Smooth muscle cell (in vitro differentiated cells): ENCODE data around the gene HAAO. TPM values are rescaled to one million over a fixed set of nuclear protein-coding genes. Genes with fewer than 3 reads are reported as not detected.
A peak's percentile ranks its signal among the peaks of the same experiment; 100 is the strongest.

ENCODE experiments used
- DNase-seq: peaks from one replicate; lab custom pipeline; 2025; ENCODE audit not compliant: unreplicated experiment; lab: John Stamatoyannopoulos, UW
- H2AFZ ChIP-seq: fragments of 200-600 bp; sonication (generic); 2 replicates; pipeline ENCODE4 v1.6.0; 2016; ENCODE audit warnings: antibody characterized with exemption, low read depth, mild to moderate bottlenecking
- H3F3A ChIP-seq: fragments of 200-600 bp; sonication (generic); 2 replicates; pipeline ENCODE4 v1.6.0; 2017; ENCODE audit warnings: antibody characterized with exemption, low read depth
- H3K27ac ChIP-seq: fragments of 200-600 bp; sonication (generic); 2 replicates; pipeline ENCODE4 v1.5.1; 2016; ENCODE audit warnings: low read depth, mild to moderate bottlenecking
- H3K27me3 ChIP-seq: fragments of 200-600 bp; sonication (generic); 2 replicates; pipeline ENCODE4 v1.6.1; 2016; ENCODE audit warnings: low read depth, mild to moderate bottlenecking
- H3K36me3 ChIP-seq: fragments of 200-600 bp; sonication (generic); 2 replicates; pipeline ENCODE4 v1.5.1; 2016; ENCODE audit warnings: low read depth
- H3K4me1 ChIP-seq: fragments of 200-600 bp; sonication (generic); 2 replicates; pipeline ENCODE4 v1.5.1; 2016; ENCODE audit warnings: low read depth
- H3K4me2 ChIP-seq: fragments of 200-600 bp; sonication (generic); 2 replicates; pipeline ENCODE4 v1.6.0; 2016; ENCODE audit warnings: mild to moderate bottlenecking
- H3K4me3 ChIP-seq: fragments of 200-600 bp; sonication (generic); 2 replicates; pipeline ENCODE4 v1.5.1; 2016; ENCODE audit warnings: mild to moderate bottlenecking
- H3K79me2 ChIP-seq: fragments of 200-600 bp; sonication (generic); 2 replicates; pipeline ENCODE4 v1.6.0; 2016; ENCODE audit warnings: low read depth, mild to moderate bottlenecking
- H3K9ac ChIP-seq: fragments of 200-600 bp; sonication (generic); 2 replicates; pipeline ENCODE4 v1.6.0; 2016; ENCODE audit warnings: low read depth
- H3K9me3 ChIP-seq: fragments of 200-600 bp; sonication (generic); replicated peaks from 2 replicates; pipeline ENCODE4 v1.5.1; 2016; ENCODE audit warnings: low read depth
- H4K20me1 ChIP-seq: fragments of 200-600 bp; sonication (generic); 2 replicates; pipeline ENCODE4 v1.6.0; 2016; ENCODE audit warnings: low read depth
- CTCF ChIP-seq: fragments of 200-600 bp; sonication (generic); IDR thresholded peaks from 2 replicates; pipeline ENCODE4 v1.5.1; 2017; ENCODE audit warnings: borderline replicate concordance, mild to moderate bottlenecking, antibody characterized with exemption; ENCODE audit not compliant: insufficient read depth, poor library complexity, severe bottlenecking
- WGBS: methylation state at CpG from one replicate; pipeline ENCODE4 v1.1.7; 2016; ENCODE audit warnings: low lambda C conversion rate; 5-methylcytosine and 5-hydroxymethylcytosine counted together
- polyA plus RNA-seq: library from polyadenylated mRNA; unstranded; fragments of >200 nt; fragmentation: Nextera tagmentation; extraction: Ambion mirVana; gene quantifications from 2 replicates; pipeline ENCODE4 v1.2.1, GENCODE V29; 2016
- total RNA-seq: library from RNA; depleted of rRNA; stranded (reverse); fragments of >200 nt; gene quantifications from 2 replicates; pipeline ENCODE4 v1.2.3, GENCODE V29; 2014

The HAAO gene
- total and polyA plus RNA-seq, 2 experiments from 2014 or later, result 4.5 to 10.3 TPM

- WGBS, result 89% methylated on average over 4 of the region's 4 CpGs
- no peaks in the 10 kb centered on the region for H3K79me2 ChIP-seq
- H3K4me2 ChIP-seq, result no peak overlapping the region
- H3K4me1 ChIP-seq, result peaks cover 6% of the 10 kb centered on the region
- no peak overlapping the region for H2AFZ ChIP-seq
- H4K20me1 ChIP-seq, result no peaks in the 10 kb centered on the region
- no peaks in the 10 kb centered on the region for H3K27me3 ChIP-seq
- no peak overlapping the region for H3K4me3 ChIP-seq
- H3F3A ChIP-seq, result no peaks in the 10 kb centered on the region
- no peak for DNase-seq
- H3K9me3 ChIP-seq, result no peaks in the 10 kb centered on the region
- no peaks in the 10 kb centered on the region for H3K36me3 ChIP-seq
- TF ChIP-seq CTCF, result no peak
- H3K9ac ChIP-seq, result no peak overlapping the region
- H3K27ac ChIP-seq, result no peak overlapping the region
These were observed 47.6 kb upstream of the HAAO start for GRCh38 chr2:42839809-42840501.

- no peak for DNase-seq
- 93% methylated on average over 5 of the region's 5 CpGs for WGBS
- no peak overlapping the region for H3K4me2 ChIP-seq
These were observed 45.8 kb upstream of the HAAO start for GRCh38 chr2:42838133-42838532.

GRCh38 chr2:42835577-42836371 lies 43.4 kb upstream of the HAAO start:
- Histone ChIP-seq H3K4me1 (no peaks in the 10 kb centered on the region), H3K27ac (peak overlapping the region; percentile 38), H3K79me2 (no peaks in the 10 kb centered on the region), H3K9me3 (no peaks in the 10 kb centered on the region), H4K20me1 (no peaks in the 10 kb centered on the region), H3K36me3 (no peaks in the 10 kb centered on the region), H3K9ac (no peak overlapping the region), H3K27me3 (no peaks in the 10 kb centered on the region), H3K4me2 (peak overlapping the region; percentile 3), H3K4me3 (no peak overlapping the region), H3F3A (no peaks in the 10 kb centered on the region), H2AFZ (no peak overlapping the region)
- DNase-seq, result no peak
- no peak for TF ChIP-seq CTCF
- WGBS, result 62% methylated on average over 5 of the region's 5 CpGs

More at GRCh38 chr2:42838133-42838532, 45.8 kb upstream of the HAAO start:
- H3K9ac ChIP-seq, result no peak overlapping the region
- no peak overlapping the region for H3K4me3 ChIP-seq
- H3K27me3 ChIP-seq, result no peaks in the 10 kb centered on the region
- H2AFZ ChIP-seq, result no peak overlapping the region
- H4K20me1 ChIP-seq, result no peaks in the 10 kb centered on the region
- no peaks in the 10 kb centered on the region for H3K79me2 ChIP-seq
- TF ChIP-seq CTCF, result no peak
- no peaks in the 10 kb centered on the region for H3K4me1 ChIP-seq
- H3K27ac ChIP-seq, result no peak overlapping the region
- H3K9me3 ChIP-seq, result no peaks in the 10 kb centered on the region
- no peaks in the 10 kb centered on the region for H3F3A ChIP-seq
- no peaks in the 10 kb centered on the region for H3K36me3 ChIP-seq
